Cardiac fibroblast (primary cell): ENCODE results near the gene SUGCT.

Experiments
- DNase-seq, 2 donors: peaks; one replicate each; pipeline versions ENCODE4 v3.0.0 to v3.0.0-alpha.2; 2010; ENCODE audit warnings: low read depth in 2 of 2
- H3K4me3 ChIP-seq, 2 donors: replicated peaks in 1 of 2; 1 replicate in 1 of 2; 2 replicates in 1 of 2; pipeline ENCODE4 v1.5.1; 2011; ENCODE audit warnings: low read depth in 2 of 2, low read length in 2 of 2, mild to moderate bottlenecking in 2 of 2, moderate library complexity in 1 of 2
- CTCF ChIP-seq: IDR thresholded peaks from one replicate; pipeline ENCODE4 v1.5.1; 2011; ENCODE audit warnings: low read depth, mild to moderate bottlenecking, low read length, inconsistent platforms

The SUGCT gene

DNA sequence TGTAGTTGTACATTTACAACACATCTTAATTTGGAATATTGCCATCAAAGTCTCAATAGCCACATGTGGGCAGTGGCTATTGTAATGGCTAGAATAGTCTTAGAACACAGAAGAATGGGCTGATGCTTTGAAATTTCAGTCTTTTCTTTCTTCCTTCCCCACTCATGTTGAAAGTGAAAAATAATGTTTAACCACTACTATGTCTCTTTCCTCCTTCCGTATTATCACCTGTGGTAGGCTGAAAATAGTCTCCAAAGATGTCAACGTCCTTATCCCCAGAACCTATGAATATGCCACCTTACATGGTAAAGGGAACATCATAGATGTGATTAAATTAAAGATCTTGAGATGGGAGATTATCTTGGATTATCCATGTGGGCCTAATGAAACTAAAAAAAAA is 154.0 kb downstream of the SUGCT start:
- H3K4me3 ChIP-seq, result no peak overlapping the region
- DNase-seq, result no peak
- no peak for TF ChIP-seq CTCF

- H3K4me3 ChIP-seq, result no peak overlapping the region
- DNase-seq, result peak; percentile 70 to 87
- TF ChIP-seq CTCF, result no peak
These were observed 163.0 kb downstream of the SUGCT start for GRCh38 chr7:40297741-40298311.

GRCh38 chr7:40298421-40298820 is 163.6 kb downstream of the SUGCT start:
- H3K4me3 ChIP-seq, result no peak overlapping the region
- TF ChIP-seq CTCF, result no peak
- peak; percentile 61 to 92 for DNase-seq

- peak; percentile 78 to 96 for DNase-seq
- TF ChIP-seq CTCF, result no peak
- no peak overlapping the region for H3K4me3 ChIP-seq
These were observed 164.3 kb downstream of the SUGCT start for GRCh38 chr7:40299097-40299496.

GRCh38 chr7:40300146-40300670 is 165.4 kb downstream of the SUGCT start:
- no peak for DNase-seq
- no peak overlapping the region for H3K4me3 ChIP-seq
- no peak for TF ChIP-seq CTCF

- DNase-seq, result peak in 1 of 2 donors; percentile 76
- TF ChIP-seq CTCF, result no peak
These were observed 166.8 kb downstream of the SUGCT start for GRCh38 chr7:40301486-40302068.

More at GRCh38 chr7:40301486-40302068, 166.8 kb downstream of the SUGCT start:
- H3K4me3 ChIP-seq, result no peak overlapping the region
